GM19099 (cell line): ENCODE data around the gene GLYR1.

Experiments used
- POLR2A ChIP-seq: IDR thresholded peaks from 3 replicates; pipeline ENCODE4 v1.6.1; 2011; ENCODE audit warnings: low read depth; ENCODE audit not compliant: insufficient read length; ENCODE audit errors: extremely low read depth

GLYR1 gene

GRCh38 chr16:4777339-4778049, 69.6 kb downstream of the GLYR1 start:
- no peak for TF ChIP-seq POLR2A

- no peak for TF ChIP-seq POLR2A
These were observed 70.9 kb downstream of the GLYR1 start for GRCh38 chr16:4776141-4776705.

- no peak for TF ChIP-seq POLR2A
These were observed 72.1 kb downstream of the GLYR1 start for GRCh38 chr16:4775005-4775404.

GRCh38 chr16:4772351-4772750, 74.7 kb downstream of the GLYR1 start:
- TF ChIP-seq POLR2A, result no peak

- no peak for TF ChIP-seq POLR2A
These were observed 75.4 kb downstream of the GLYR1 start for GRCh38 chr16:4771646-4772045.

GRCh38 chr16:4769306-4769638, 77.8 kb downstream of the GLYR1 start:
- TF ChIP-seq POLR2A, result no peak

- TF ChIP-seq POLR2A, result peak; percentile 88
These were observed 78.4 kb downstream of the GLYR1 start for GRCh38 chr16:4768549-4769305.

- TF ChIP-seq POLR2A, result no peak
These were observed 79.1 kb downstream of the GLYR1 start for GRCh38 chr16:4767872-4768548.

- peak; percentile 72 for TF ChIP-seq POLR2A
These were observed 80.0 kb downstream of the GLYR1 start, which contains the start of gene ZNF500 for GRCh38 chr16:4766875-4767628. Gene ZNF500, minus strand, starts transcription at chr16:4767162. Its CDS starts 1,184 bp downstream, at chr16:4765978.

GRCh38 chr16:4765511-4766474, 81.3 kb downstream of the GLYR1 start:
- TF ChIP-seq POLR2A, result no peak

GRCh38 chr16:4763791-4764190, 83.3 kb downstream of the GLYR1 start:
- no peak for TF ChIP-seq POLR2A

- TF ChIP-seq POLR2A, result no peak
These were observed 84.9 kb downstream of the GLYR1 start for GRCh38 chr16:4762205-4762604.

GRCh38 chr16:4760221-4760910, 86.7 kb downstream of the GLYR1 start:
- no peak for TF ChIP-seq POLR2A
